SK-N-MC (cell line): ENCODE results near the gene TAS1R3.

Experiments
- EZH2 ChIP-seq: fragments of 200-600 bp; sonication (generic); IDR thresholded peaks from one replicate; pipeline ENCODE4 v1.6.1; 2017; ENCODE audit warnings: antibody characterized with exemption
- POLR2AphosphoS5 ChIP-seq: IDR thresholded peaks from 2 replicates; pipeline ENCODE4 v1.6.1; 2012; ENCODE audit warnings: mild to moderate bottlenecking, low read depth, low read length, borderline replicate concordance

GRCh38 chr1:1291548-1292441, 39.3 kb upstream of the TAS1R3 start:
- no peak for TF ChIP-seq EZH2
- TF ChIP-seq POLR2AphosphoS5, result peak; percentile 35; the same call in 1 of the 2 replicates
